OCI-LY1 (cell line): ENCODE measurements around the gene DOCK4.

Experiments used
- H2AFZ ChIP-seq: fragments of 200-600 bp; sonication (generic), shearing (Covaris generic); 2 replicates; pipeline ENCODE4 v1.6.0; 2014; ENCODE audit warnings: antibody characterized with exemption, mild to moderate bottlenecking, low read length
- H3F3A ChIP-seq: fragments of 200-600 bp; sonication (generic), shearing (Covaris generic); 2 replicates; pipeline ENCODE4 v1.6.0; 2014; ENCODE audit warnings: mild to moderate bottlenecking, antibody characterized with exemption, low read length, moderate library complexity; ENCODE audit not compliant: insufficient read depth
- H3K27ac ChIP-seq: fragments of 200-600 bp; sonication (generic); 2 replicates; pipeline ENCODE4 v1.5.1; 2014; ENCODE audit warnings: low read length, mixed run types, mild to moderate bottlenecking, low read depth; ENCODE audit not compliant: poor library complexity, severe bottlenecking
- H3K27me3 ChIP-seq: fragments of 200-600 bp; sonication (generic); 2 replicates; pipeline ENCODE4 v1.6.0; 2014; ENCODE audit warnings: antibody characterized with exemption, mild to moderate bottlenecking, low read length, moderate library complexity; ENCODE audit not compliant: insufficient read depth
- H3K36me3 ChIP-seq: fragments of 200-600 bp; sonication (generic); 2 replicates; pipeline ENCODE4 v1.6.1; 2014; ENCODE audit warnings: mild to moderate bottlenecking, antibody characterized with exemption, low read length, moderate library complexity, mixed read lengths; ENCODE audit not compliant: insufficient read depth
- H3K4me1 ChIP-seq: fragments of 200-600 bp; sonication (generic); 2 replicates; pipeline ENCODE4 v1.5.1; 2014; ENCODE audit warnings: mild to moderate bottlenecking, low read length, moderate library complexity; ENCODE audit not compliant: insufficient read depth, severe bottlenecking
- H3K4me2 ChIP-seq: fragments of 200-600 bp; sonication (generic), shearing (Covaris generic); 2 replicates; pipeline ENCODE4 v1.6.1; 2014; ENCODE audit warnings: low read length
- H3K4me3 ChIP-seq: fragments of 200-600 bp; sonication (generic); 2 replicates; pipeline ENCODE4 v1.5.1; 2014; ENCODE audit warnings: low read length, low read depth, mild to moderate bottlenecking, mixed read lengths; ENCODE audit not compliant: poor library complexity, severe bottlenecking
- H3K79me2 ChIP-seq: fragments of 200-600 bp; shearing (Covaris generic); 2 replicates; pipeline ENCODE4 v1.6.1; 2016; ENCODE audit warnings: mixed run types, low read length, mixed read lengths; ENCODE audit not compliant: insufficient read depth
- H3K9ac ChIP-seq: fragments of 200-600 bp; sonication (generic), shearing (Covaris generic); 2 replicates; pipeline ENCODE4 v1.6.1; 2014; ENCODE audit warnings: mild to moderate bottlenecking, low read length, mixed read lengths
- H3K9me2 ChIP-seq: fragments of 200-600 bp; sonication (generic), shearing (Covaris generic); 2 replicates; pipeline ENCODE4 v1.6.1; 2014; ENCODE audit warnings: low read depth, mild to moderate bottlenecking, low read length, mixed read lengths
- H3K9me3 ChIP-seq: fragments of 200-600 bp; shearing (Covaris generic); 2 replicates; pipeline ENCODE4 v1.6.1; 2014; ENCODE audit warnings: low read length, mixed read lengths
- H4K20me1 ChIP-seq: fragments of 200-600 bp; sonication (generic), shearing (Covaris generic); 2 replicates; pipeline ENCODE4 v1.6.0; 2016; ENCODE audit warnings: mild to moderate bottlenecking, low read length; ENCODE audit not compliant: insufficient read depth
- EZH2 ChIP-seq: fragments of 200-600 bp; sonication (generic), shearing (Covaris generic); IDR thresholded peaks from 2 replicates; pipeline ENCODE4 v1.8.0; 2017; ENCODE audit warnings: borderline replicate concordance, mixed run types, mild to moderate bottlenecking, antibody characterized with exemption, low read length, moderate library complexity, mixed read lengths
- TF ChIP-seq, protein P1 (sequence below): fragments of 200-600 bp; sonication (generic), shearing (Covaris generic); IDR thresholded peaks from 2 replicates; pipeline ENCODE4 v1.5.1; 2017; ENCODE audit warnings: mild to moderate bottlenecking, antibody characterized with exemption, low read length, moderate library complexity, mixed read lengths

DOCK4 gene

DNA sequence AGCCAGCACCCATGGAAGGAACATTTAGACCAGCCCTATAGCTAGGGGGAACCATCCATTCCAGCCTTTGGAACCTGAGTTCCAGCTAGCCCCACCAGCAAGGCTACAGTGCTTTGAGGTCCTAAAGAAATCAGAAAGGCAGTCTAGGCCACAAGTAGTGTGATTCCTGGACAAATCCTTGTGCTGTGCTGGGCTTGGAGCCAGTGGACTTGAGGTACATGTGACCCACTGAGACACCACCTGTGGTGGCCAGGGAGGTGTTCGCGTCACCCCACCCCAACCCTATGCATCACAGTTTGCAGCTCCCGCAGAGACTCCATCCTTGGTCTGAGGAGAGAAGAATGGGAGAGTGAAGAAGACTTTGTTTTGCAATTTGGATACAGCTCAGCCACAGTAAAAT is 32.1 kb upstream of the DOCK4 start:
- TF ChIP-seq EZH2: no peak
- TF ChIP-seq, protein P1, sequence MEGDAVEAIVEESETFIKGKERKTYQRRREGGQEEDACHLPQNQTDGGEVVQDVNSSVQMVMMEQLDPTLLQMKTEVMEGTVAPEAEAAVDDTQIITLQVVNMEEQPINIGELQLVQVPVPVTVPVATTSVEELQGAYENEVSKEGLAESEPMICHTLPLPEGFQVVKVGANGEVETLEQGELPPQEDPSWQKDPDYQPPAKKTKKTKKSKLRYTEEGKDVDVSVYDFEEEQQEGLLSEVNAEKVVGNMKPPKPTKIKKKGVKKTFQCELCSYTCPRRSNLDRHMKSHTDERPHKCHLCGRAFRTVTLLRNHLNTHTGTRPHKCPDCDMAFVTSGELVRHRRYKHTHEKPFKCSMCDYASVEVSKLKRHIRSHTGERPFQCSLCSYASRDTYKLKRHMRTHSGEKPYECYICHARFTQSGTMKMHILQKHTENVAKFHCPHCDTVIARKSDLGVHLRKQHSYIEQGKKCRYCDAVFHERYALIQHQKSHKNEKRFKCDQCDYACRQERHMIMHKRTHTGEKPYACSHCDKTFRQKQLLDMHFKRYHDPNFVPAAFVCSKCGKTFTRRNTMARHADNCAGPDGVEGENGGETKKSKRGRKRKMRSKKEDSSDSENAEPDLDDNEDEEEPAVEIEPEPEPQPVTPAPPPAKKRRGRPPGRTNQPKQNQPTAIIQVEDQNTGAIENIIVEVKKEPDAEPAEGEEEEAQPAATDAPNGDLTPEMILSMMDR: no peak
- Histone ChIP-seq H3F3A (no peaks in the 10 kb centered on the region), H3K79me2 (no peaks in the 10 kb centered on the region), H3K9me2 (no peaks in the 10 kb centered on the region), H2AFZ (no peak overlapping the region), H3K36me3 (no peaks in the 10 kb centered on the region), H4K20me1 (no peaks in the 10 kb centered on the region), H3K4me3 (no peak overlapping the region), H3K9ac (no peak overlapping the region), H3K27ac (no peak overlapping the region), H3K9me3 (peaks cover 6% of the 10 kb centered on the region), H3K27me3 (no peaks in the 10 kb centered on the region), H3K4me2 (no peak overlapping the region), H3K4me1 (no peaks in the 10 kb centered on the region)

DNA sequence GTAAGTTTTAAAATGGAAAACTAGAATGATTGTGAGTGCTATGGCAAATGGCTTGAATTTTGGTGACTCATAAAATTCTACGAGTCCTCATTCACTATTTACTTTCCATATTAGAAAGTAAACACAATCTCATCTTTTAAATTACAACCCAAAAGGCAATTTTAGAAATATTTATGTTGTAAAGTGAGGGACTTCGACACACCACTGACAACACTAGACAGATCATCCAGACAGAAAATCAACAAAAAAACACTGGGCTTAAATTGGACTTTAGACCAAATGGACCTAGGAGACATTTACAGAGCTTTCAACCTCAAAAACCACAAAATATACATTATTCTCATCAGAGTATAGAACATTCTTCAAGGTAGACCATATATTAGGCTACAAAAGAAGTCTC is 30.4 kb upstream of the DOCK4 start:
- no peak overlapping the region for H3K27ac ChIP-seq
- no peaks in the 10 kb centered on the region for H4K20me1 ChIP-seq
- no peak overlapping the region for H3K4me3 ChIP-seq
- TF ChIP-seq, protein P1: no peak
- TF ChIP-seq EZH2: no peak
- H3K9me2 ChIP-seq: no peaks in the 10 kb centered on the region
- H2AFZ ChIP-seq: no peak overlapping the region
- H3F3A ChIP-seq: no peaks in the 10 kb centered on the region
- H3K4me1 ChIP-seq: no peaks in the 10 kb centered on the region
- no peak overlapping the region for H3K4me2 ChIP-seq
- H3K9me3 ChIP-seq: peaks cover 6% of the 10 kb centered on the region
- H3K36me3 ChIP-seq: no peaks in the 10 kb centered on the region
- H3K27me3 ChIP-seq: no peaks in the 10 kb centered on the region
- no peak overlapping the region for H3K9ac ChIP-seq
- H3K79me2 ChIP-seq: no peaks in the 10 kb centered on the region

DNA sequence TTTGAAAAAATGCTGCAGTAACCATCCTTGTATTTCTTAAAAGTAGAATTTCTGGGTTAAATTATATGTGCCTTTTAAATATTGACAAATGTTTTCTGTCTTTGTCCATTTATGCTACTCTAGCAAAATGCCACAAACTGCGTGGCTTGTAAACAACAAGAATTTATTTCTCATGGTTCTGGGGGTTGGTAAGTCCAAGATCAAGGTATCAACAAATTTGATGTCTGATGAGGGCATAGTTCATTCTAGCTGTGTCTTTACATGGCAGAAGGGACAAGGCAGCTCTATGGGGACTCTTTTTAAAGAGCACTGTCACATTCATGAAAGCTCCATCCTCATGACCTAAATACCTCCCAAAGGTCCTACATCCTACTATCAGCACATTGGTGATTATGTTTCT is 27.9 kb upstream of the DOCK4 start:
- H4K20me1 ChIP-seq: no peaks in the 10 kb centered on the region
- H3F3A ChIP-seq: no peaks in the 10 kb centered on the region
- H3K79me2 ChIP-seq: no peaks in the 10 kb centered on the region
- no peaks in the 10 kb centered on the region for H3K27me3 ChIP-seq
- H3K4me3 ChIP-seq: no peak overlapping the region
- no peak overlapping the region for H3K4me2 ChIP-seq
- H3K4me1 ChIP-seq: no peaks in the 10 kb centered on the region
- TF ChIP-seq, protein P1: no peak
- no peak for TF ChIP-seq EZH2
- no peak overlapping the region for H3K27ac ChIP-seq
- H2AFZ ChIP-seq: no peak overlapping the region
- H3K36me3 ChIP-seq: no peaks in the 10 kb centered on the region
- H3K9me3 ChIP-seq: peaks cover 6% of the 10 kb centered on the region
- H3K9ac ChIP-seq: no peak overlapping the region
- H3K9me2 ChIP-seq: no peaks in the 10 kb centered on the region
